ENCODE data around the gene RFC4.
A peak's percentile ranks its signal among the peaks of the same experiment; 100 is the strongest.

Gene RFC4

DNA sequence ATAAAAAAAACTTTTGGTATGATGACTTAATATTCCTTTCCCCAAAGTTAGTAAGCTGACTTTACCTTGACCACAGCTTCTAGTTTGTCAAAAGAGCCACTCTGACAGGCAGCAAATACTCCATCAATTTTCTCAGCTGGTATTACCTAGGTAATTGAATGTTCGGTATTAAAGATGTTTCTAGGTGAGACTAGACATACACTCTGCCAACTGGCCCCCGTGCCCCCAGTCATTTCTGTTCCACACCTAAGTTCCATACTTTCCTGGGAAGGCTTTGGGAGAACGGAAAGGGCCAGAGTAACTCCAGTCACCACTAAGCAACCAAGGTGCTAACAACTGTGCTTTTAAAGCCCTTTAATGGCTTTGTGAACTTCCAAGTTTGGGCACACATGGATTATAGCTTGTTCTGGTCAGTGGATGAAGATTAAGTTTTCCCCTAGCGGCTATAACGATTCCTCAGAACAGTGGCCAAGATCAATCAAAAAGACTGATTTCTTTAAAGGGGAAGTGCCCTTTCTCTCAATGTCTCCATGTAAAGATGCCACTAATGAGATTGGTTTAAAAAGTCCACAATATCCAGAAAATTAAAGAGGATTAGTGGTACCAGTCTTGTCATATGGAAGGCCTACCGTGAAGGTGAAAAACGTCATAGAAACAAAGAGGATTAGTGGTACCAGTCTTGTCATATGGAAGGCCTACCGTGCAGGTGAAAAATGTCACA is 15.9 kb downstream of the RFC4 start:
- ChIA-PET POLR2A (interaction anchor here (0.6 to 2.8 kb wide), 5 partner anchors 7 to 343 kb away, joined by 3 to 17 read pairs (median 4); partner anchors contain the start of genes DNAJB11 and EIF4A2), CTCF (interaction anchor here (0.6 to 1.1 kb wide), 2 partner anchors 31 to 156 kb away, joined by 3 read pairs; no protein-coding TSS in a partner anchor)
- Histone ChIP-seq H3K4me1 (ENCODE audit: control insufficient read depth, insufficient read depth, low read length) (no peaks in the 10 kb centered on the region), H3K4me3 (ENCODE audit: low read depth, low read length) (no peak overlapping the region), H3K27ac (ENCODE audit: extremely low read depth, low read depth, low read length) (no peak overlapping the region), H3K36me3 (ENCODE audit: control insufficient read depth in 2 of 2, insufficient read depth in 1 of 2, low read length in 2 of 2) (peaks cover 5 to 96% of the 10 kb centered on the region in 2 experiments), H3K9me3 (ENCODE audit: control insufficient read depth, insufficient read depth, low read depth, low read length) (no peaks in the 10 kb centered on the region)
- TF ChIP-seq, protein P1, sequence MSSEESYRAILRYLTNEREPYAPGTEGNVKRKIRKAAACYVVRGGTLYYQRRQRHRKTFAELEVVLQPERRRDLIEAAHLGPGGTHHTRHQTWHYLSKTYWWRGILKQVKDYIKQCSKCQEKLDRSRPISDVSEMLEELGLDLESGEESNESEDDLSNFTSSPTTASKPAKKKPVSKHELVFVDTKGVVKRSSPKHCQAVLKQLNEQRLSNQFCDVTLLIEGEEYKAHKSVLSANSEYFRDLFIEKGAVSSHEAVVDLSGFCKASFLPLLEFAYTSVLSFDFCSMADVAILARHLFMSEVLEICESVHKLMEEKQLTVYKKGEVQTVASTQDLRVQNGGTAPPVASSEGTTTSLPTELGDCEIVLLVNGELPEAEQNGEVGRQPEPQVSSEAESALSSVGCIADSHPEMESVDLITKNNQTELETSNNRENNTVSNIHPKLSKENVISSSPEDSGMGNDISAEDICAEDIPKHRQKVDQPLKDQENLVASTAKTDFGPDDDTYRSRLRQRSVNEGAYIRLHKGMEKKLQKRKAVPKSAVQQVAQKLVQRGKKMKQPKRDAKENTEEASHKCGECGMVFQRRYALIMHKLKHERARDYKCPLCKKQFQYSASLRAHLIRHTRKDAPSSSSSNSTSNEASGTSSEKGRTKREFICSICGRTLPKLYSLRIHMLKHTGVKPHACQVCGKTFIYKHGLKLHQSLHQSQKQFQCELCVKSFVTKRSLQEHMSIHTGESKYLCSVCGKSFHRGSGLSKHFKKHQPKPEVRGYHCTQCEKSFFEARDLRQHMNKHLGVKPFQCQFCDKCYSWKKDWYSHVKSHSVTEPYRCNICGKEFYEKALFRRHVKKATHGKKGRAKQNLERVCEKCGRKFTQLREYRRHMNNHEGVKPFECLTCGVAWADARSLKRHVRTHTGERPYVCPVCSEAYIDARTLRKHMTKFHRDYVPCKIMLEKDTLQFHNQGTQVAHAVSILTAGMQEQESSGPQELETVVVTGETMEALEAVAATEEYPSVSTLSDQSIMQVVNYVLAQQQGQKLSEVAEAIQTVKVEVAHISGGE (tag by site-specific recombination; conservative IDR thresholded peaks at IDR 0.05; ENCODE audit: low read depth), result no peak
- no peak for TF ChIP-seq KLF9 (tag by site-specific recombination; IDR thresholded peaks at IDR 0.05; ENCODE audit: low read depth)
- TF ChIP-seq ZNF26 (tag by site-specific recombination; IDR thresholded peaks at IDR 0.05), result no peak
- no peak for TF ChIP-seq HOXD13 (CRISPR knock-in tag; IDR thresholded peaks at IDR 0.05; ENCODE audit: borderline replicate concordance)
- no peak for TF ChIP-seq PRDM2 (tag by site-specific recombination; IDR thresholded peaks at IDR 0.05; ENCODE audit: borderline replicate concordance)
- TF ChIP-seq ZNF837 (tag by site-specific recombination; IDR thresholded peaks at IDR 0.05), result no peak
- peak; percentile 45 for TF ChIP-seq ZBTB17 (tag by site-specific recombination; IDR thresholded peaks at IDR 0.05)
- TF ChIP-seq ZFP41 (tag by site-specific recombination; IDR thresholded peaks at IDR 0.05; ENCODE audit: borderline replicate concordance), result no peak
- TF ChIP-seq SALL2 (tag by site-specific recombination; IDR thresholded peaks at IDR 0.05; ENCODE audit: borderline replicate concordance), result no peak
- TF ChIP-seq ZNF621 (tag by site-specific recombination; IDR thresholded peaks at IDR 0.05), result no peak
- peak; percentile 48 for TF ChIP-seq ZNF629 (tag by site-specific recombination; IDR thresholded peaks at IDR 0.05)
- no peak for TF ChIP-seq ZNF354C (tag by site-specific recombination; IDR thresholded peaks at IDR 0.05; ENCODE audit: borderline replicate concordance, low read depth)
- no peak for TF ChIP-seq INSM2 (tag by site-specific recombination; IDR thresholded peaks at IDR 0.05)
- TF ChIP-seq ZNF19 (tag by site-specific recombination; IDR thresholded peaks at IDR 0.05; ENCODE audit: low read depth), result no peak
- TF ChIP-seq KLF16 (tag by site-specific recombination; IDR thresholded peaks at IDR 0.05), result no peak
- no peak for TF ChIP-seq ZFP69B (tag by site-specific recombination; IDR thresholded peaks at IDR 0.05)
- no peak for TF ChIP-seq WT1 (tag by site-specific recombination; IDR thresholded peaks at IDR 0.05)
- no peak for TF ChIP-seq ZNF521 (tag by site-specific recombination; IDR thresholded peaks at IDR 0.05)
- no peak for TF ChIP-seq ZNF580 (tag by site-specific recombination; IDR thresholded peaks at IDR 0.05)
- TF ChIP-seq, protein P2, sequence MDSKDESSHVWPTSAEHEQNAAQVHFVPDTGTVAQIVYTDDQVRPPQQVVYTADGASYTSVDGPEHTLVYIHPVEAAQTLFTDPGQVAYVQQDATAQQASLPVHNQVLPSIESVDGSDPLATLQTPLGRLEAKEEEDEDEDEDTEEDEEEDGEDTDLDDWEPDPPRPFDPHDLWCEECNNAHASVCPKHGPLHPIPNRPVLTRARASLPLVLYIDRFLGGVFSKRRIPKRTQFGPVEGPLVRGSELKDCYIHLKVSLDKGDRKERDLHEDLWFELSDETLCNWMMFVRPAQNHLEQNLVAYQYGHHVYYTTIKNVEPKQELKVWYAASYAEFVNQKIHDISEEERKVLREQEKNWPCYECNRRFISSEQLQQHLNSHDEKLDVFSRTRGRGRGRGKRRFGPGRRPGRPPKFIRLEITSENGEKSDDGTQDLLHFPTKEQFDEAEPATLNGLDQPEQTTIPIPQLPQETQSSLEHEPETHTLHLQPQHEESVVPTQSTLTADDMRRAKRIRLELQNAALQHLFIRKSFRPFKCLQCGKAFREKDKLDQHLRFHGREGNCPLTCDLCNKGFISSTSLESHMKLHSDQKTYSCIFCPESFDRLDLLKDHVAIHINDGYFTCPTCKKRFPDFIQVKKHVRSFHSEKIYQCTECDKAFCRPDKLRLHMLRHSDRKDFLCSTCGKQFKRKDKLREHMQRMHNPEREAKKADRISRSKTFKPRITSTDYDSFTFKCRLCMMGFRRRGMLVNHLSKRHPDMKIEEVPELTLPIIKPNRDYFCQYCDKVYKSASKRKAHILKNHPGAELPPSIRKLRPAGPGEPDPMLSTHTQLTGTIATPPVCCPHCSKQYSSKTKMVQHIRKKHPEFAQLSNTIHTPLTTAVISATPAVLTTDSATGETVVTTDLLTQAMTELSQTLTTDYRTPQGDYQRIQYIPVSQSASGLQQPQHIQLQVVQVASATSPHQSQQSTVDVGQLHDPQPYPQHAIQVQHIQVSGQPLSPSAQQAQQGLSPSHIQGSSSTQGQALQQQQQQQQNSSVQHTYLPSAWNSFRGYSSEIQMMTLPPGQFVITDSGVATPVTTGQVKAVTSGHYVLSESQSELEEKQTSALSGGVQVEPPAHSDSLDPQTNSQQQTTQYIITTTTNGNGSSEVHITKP (tag by site-specific recombination; IDR thresholded peaks at IDR 0.05), result no peak

All from HEK293 (cell line).